GM21825 (cell line): ENCODE results near the gene HNRNPA3.
A peak's percentile ranks its signal among the peaks of the same experiment; 100 is the strongest.
"Not testable (repeated sequence)": the region's sequence is repeated elsewhere in the genome, so short reads cannot be mapped to it uniquely, and the experiment has no call there.

Experiments used
- ATAC-seq: cut with Tn5 transposase; IDR thresholded peaks from one replicate; pipeline ENCODE4 v1.9.1; 2021; ENCODE audit warnings: mild to moderate bottlenecking, moderate library complexity; ENCODE audit not compliant: unreplicated experiment

HNRNPA3 gene

DNA sequence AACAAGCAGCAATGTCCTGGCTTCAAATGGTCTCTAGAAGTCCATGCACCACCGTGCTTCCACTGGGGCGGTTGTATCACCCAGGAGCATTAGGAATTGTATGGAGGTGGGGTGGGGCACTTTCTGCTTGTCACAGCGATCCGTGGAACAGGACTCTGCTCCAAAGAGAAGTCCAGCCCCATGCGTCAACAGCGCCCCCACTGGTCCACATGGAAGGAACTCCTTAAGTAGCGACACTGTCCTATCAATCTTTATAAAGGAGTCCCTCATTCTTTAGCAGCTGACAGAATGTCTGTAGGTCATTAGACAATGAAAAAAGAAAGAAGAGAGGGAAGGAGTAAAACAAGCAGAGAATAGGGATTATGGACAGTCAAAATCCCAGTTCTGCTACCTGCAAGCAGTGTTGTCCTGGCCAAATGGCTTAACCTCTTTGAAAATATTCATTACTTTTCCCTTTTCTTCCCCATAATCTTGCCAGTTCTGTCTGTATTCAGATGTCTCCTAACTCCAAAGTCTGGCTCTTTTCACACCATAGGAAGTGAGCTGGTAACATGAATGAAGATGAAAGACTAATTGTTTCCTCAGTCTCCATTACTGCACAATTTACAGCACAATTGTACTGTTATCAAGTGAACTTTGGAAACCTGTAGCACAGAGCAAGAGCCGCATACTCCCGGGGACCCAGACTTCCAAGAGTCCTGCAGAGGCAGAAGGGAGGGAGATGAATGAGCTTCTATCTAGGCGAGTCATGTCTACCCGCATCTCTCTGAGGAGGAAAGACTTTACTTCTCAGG is 42.0 kb downstream of the HNRNPA3 start:
- no peak for ATAC-seq

DNA sequence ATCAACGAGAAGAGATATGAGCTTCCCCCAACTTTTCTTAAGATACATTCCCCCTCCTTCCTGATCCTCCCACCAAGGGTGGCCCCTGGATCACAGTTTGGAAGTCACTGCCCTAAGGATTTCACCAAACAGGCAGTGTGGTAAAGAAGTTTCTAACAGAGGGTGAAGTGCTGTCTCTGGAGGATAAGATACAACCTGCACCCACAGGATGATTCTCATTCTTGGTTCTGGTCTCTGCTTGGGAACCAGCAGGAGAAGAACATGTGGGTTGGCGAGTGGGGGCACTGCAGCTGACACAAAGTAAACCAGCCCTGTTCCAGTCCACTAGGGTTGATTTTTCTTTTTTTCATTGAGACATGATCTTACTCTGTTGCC is 42.6 kb downstream of the HNRNPA3 start:
- no peak for ATAC-seq

DNA sequence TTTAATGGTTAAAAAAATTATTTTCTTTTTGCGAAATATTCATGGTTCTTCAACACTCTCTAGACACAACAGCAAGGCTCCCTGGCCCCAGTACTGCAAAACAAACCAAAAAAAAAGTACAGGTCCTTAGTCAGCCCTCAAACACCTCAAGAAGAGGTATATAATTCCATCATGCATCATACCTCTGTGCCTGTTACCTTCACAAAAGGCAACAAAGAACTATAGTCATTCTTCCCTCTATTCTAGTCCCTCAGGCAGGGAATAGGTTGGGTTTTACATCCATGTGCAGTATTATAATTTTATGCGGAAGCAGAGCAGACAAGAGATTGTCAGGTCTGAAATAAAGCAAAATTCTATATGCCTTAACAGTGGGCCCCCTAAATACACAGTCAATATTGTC is 43.4 kb downstream of the HNRNPA3 start:
- no peak for ATAC-seq

DNA sequence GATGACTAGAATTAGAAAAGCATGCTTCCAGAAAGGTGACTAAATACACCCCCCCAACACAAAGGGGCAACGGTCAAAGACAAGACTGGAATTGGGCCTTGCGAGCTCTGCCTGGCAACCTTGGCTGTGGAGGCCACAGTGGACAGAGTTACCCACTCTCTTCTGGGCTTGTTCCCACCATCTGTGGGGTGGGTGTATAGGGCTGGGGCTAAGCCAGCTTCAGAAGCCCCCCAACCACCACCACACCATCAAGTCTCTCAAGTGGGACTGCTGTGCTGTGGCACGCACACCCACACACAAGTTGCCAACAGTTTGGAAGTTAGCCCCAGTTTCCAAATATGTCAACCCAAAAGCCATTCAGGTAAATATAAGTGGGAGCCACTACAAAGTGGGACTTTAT is 44.1 kb downstream of the HNRNPA3 start:
- no peak for ATAC-seq

DNA sequence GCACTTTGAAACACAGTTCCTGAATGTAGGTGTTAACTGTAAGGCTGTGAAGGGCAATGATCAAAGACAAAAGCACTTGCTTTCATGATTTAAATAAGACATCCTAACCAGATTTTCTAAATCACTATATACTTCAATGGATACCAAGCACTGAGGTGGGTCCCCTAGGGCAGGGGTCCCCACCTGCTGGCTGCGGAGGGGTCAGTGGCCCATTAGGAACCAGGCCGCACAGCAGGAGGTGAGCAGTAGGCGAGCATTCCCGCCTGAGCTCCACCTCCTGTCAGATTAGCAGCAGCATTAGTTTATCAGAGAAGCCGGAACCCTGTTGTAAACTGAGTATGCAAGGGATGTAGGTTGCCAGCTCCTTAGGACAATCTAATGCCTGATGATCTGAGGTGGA is 44.9 kb downstream of the HNRNPA3 start:
- ATAC-seq, result no peak

DNA sequence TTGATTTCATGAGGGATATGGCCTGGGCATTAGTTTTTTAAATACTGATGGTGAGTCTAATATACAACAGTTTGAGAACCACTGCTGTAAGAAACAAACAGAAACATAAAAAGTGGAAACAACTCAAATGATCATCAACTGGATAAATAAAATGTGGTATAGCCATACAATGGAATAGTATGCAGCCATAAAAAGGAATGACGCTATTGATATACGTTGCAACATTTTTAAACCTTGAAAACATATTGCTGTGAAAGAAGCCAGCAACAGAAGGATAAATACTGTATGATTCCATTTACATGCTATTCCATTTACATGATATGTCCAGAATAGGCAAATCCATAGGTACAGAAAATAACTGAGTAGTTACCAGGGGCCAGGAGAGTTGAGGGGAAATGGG is 45.5 kb downstream of the HNRNPA3 start:
- no peak for ATAC-seq

DNA sequence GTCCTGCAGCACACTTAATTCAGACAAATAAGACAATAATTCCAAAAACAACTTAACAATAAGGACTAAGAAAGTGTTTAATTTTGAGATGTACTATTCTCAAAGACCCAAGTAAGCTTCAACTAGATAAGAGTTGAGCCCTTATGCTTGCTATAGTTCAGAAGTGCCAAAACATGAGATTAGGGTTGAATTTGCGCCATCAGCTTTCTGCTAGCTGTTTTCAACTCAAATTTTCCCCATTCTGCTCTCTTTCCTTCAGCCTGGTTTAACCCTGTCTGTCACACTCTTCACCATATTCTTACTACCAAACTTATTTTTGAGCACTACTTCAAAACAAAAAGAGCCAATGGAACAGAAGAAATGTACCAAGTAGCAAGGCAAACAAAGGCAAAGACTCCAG is 47.8 kb downstream of the HNRNPA3 start:
- no peak for ATAC-seq

DNA sequence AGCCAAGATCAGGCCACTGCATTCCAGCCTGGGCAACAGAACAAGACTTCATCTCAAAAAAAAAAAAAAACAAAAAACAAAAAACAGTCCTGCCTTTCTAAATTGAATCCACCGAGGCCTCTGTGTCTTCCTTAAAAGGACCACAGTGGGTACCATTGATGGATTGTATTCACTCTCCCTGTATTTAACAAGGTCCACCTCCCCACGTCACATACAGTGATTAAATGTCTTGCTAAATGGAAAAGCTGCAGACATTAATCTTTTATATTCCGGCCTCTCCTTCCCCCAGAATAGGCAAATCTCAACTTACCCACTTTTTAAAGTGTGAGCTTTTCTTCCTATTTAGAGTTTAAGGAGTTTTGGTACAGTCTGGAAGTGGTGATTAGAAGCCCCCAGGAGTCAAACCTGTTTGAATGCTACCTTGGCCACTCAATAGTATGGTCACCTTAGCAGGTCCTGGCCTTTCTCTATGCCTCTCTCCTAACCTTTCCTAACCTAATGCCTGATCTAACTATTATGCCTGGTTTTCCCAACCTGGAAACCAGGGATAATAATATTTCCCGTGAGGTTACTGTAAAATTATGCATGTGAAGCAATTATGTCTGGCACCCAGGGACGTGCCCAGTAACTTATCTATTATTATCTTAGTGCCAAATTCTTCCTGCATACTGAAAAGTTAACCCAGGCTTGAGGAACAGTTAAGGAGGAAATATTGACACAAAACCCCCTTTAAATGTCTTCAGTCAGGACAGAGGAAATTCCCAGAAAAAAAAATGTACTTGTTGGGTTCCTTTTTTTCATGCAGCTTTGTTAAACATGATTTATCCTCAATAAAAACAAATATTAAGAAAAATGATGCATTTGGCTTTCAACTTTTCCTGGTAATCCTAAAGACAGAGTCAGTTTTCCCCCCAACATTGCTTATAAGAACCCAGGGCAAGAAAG is 48.8 kb downstream of the HNRNPA3 start:
- ATAC-seq, result no peak

DNA sequence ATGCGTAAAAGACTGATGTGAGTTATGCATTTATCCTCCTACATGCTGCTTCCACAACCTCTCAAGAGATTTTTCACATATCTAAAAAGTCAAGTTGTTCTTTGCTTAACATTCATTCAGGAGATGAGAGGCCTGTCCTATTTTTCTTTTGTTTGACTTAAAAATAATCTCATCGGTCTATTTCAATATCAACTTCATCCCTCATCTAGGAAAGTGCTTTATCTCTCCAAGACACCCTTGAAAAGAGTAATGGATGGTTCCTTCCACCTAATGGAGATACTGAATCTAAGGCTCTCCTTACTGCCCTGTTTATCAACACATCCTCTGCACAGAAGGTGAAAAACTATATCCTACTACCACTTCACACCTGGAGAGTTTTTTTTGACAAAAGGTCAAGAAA is 49.5 kb downstream of the HNRNPA3 start:
- ATAC-seq, result no peak

- ATAC-seq, result no peak
Measured at GRCh38 chr2:177262958-177263450, 50.4 kb downstream of the HNRNPA3 start.

- ATAC-seq, result peak; percentile 56
Measured at GRCh38 chr2:177263451-177264208, 51.0 kb downstream of the HNRNPA3 start.

GRCh38 chr2:177264209-177264692 is 51.7 kb downstream of the HNRNPA3 start:
- ATAC-seq, result peak; percentile 24

- peak; percentile 65 for ATAC-seq
Measured at GRCh38 chr2:177264693-177265587, 52.3 kb downstream of the HNRNPA3 start, which contains the start of gene NFE2L2. Gene NFE2L2 (minus strand): TSS chr2:177264727. CDS start chr2:177264576, 151 bp downstream.

- no peak for ATAC-seq
Measured at GRCh38 chr2:177265824-177266817, 53.5 kb downstream of the HNRNPA3 start.

- not testable (repeated sequence) for ATAC-seq
Measured at GRCh38 chr2:177266955-177267354, 54.4 kb downstream of the HNRNPA3 start.

- no peak for ATAC-seq
Measured at GRCh38 chr2:177268187-177268871, 55.7 kb downstream of the HNRNPA3 start.

- ATAC-seq, result no peak
Measured at GRCh38 chr2:177268901-177269300, 56.3 kb downstream of the HNRNPA3 start.

- ATAC-seq, result no peak
Measured at GRCh38 chr2:177270531-177270930, 57.9 kb downstream of the HNRNPA3 start.
